Urothelium cell line (cell line): ENCODE results near the gene GRIA1.

ENCODE experiments used
- DNase-seq: peaks from one replicate; pipeline ENCODE4 v3.0.0; 2011; ENCODE audit warnings: low spot score, mixed read lengths
- FAIRE-seq: peaks from 2 replicates; lab custom pipeline; 2011; peaks lifted over from hg19 to GRCh38; lab: Jason Lieb, UNC

GRIA1 gene

DNA sequence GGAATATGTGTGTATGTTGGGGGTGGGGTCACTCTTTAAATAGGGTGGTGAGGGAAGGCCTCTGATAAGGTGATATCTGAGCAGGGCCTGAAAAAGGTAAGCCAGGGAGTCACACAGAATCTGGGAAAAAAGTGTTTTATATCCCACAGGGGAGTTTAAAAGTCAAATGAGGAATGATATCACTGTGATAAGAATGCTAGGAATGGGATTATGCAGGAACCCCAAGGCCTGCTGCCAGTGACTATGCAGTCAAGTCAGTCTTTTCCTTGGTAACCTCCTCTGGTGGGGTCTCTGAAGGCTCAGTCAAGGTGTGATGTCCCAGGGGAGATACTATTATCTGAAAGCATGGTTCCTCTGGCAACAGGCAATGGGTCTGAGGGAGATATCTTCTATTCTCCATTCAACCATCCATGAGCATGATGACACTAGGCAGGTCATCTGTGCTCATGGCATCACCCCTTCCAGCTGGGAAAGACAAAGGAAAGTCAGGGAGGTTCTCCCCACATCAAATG lies 53.5 kb downstream of the GRIA1 start:
- no peak for DNase-seq
- FAIRE-seq: no peak

DNA sequence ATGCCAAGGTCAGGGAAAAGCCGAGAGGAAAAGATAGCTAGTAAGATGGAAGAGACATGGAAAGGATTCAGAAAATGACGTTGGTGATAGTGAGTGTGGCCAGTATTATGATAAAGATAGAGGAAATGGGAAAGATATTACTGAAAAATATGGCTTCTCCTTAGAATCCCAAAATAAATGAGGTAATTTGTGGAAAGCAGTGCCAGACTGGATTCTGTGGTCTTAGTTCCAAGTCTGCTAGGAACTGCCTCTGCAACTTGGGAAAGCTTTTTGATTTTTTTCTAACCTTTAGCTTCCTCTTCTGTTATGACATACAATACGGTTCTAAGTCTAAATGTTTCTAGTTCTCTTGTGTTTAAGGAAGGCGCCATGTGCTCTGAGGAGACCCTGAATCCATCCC lies 54.2 kb downstream of the GRIA1 start:
- no peak for DNase-seq

DNA sequence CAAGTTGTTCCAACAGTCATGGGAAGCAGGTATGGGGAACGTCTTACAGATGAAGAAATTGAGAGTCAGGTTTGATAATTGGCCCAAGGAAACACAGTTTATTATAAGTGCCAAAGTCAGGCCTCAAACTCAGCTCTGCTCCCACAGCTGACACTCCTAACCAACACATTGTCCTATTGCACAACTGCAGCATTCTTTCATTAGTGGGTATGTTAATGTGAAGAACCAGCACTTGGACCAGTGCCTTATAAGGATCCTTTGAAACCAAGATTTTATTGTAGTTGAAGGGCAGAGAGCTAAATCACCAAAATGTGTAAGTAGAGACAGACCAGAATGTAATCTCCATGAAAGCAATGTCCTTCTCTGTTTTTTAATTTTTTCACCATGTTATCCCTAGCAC lies 56.1 kb downstream of the GRIA1 start:
- no peak for DNase-seq
- no peak for FAIRE-seq

More for the DNA sequence above, 54.2 kb downstream of the GRIA1 start:
- no peak for FAIRE-seq

DNA sequence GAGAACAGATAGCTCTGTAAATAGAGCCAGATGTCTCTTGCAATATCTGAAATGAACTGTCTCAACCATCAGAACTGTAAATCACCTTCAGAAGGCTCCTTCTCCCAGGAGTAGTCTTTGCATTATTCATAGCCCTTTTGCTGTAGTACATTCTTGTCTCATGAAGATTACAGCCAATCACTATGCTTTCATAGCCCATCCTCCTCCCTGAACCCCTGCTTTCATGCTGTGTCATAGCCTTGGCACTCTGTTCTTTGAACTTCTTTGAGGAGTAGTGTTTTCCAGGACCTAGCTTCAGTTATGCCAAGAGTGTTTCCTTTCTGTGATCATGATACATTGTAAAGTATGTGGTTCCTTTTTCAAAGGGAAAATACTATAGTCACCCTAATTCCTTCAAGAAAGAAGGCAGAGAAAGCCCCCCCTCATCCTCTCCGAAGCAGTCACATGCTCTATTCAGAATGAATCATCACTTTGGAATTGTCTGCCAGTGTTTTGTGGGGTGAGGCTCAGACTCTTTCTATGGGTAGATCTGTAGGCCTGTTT lies 61.1 kb downstream of the GRIA1 start:
- FAIRE-seq: peak; percentile 9
- peak; percentile 84 for DNase-seq

DNA sequence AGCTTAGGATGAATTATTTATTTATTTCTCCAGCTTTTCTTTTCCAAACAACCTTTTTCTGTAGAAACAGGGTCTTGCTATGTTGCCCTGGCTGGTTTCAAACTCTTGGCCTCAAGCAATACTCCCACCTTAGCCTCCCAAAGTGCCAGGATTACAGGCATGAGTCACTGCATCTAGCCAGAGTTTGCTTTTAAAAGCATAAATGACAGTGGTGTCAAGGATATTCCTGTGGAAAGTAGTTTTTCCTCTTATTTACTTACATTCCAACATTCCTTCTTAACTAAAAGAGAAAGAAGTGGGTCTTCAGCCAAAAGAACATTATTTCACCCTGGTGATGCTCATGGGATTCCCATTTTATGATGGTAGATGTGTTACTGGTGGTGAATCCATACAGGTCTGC lies 62.4 kb downstream of the GRIA1 start:
- no peak for FAIRE-seq
- DNase-seq: no peak

DNA sequence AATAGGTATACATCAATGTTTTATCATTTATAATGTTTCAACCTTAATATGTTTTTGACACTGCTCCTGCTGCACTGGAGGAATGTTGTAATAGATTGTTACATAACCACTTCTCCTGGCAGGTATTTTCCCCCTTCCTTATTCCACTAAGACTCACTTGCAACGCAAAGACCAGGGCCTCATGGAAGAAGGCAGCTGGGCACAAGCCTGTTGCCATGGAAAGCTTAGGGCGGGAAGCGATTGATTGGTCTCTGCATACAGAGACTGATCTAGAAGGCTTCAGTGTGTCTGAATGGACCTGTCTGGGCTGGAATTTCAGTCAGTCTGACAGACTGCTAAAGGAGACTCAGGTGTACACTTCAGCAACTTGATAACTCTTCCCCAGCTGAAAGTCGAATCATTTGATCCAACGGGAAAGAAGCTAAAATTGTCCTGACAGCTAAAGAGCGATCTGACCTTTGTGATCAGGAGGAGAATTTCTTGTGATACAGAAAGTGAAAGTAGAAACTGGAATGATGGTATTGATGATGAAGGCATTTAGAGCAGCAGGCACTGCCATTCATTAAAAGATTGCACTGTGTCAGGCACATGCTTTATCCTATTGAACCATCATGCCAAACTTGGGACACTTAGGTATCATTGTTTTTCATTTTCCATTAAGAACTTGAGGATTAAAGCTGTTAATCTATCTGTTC lies 65.1 kb downstream of the GRIA1 start:
- DNase-seq (no peak), FAIRE-seq (no peak)

DNA sequence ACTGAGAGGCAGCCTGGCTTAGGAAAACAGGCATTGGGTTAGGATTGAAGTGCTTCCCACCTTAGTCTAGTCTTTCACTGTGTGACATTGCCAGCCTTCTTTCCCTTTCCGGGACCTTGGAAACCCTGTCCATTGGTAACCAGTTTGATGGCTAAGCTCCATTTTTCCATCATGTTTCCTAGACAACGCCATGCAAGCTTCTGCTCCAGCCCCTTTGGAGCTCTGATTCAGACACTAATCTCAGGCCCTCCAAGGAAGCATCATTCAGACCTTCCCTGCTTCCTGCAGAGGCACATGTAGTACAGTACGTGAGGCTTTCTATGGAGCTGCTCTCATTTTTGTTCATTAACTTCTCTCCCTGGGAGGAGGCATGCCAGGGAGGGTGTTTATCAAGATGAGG lies 68.5 kb downstream of the GRIA1 start:
- DNase-seq (no peak), FAIRE-seq (no peak)

DNA sequence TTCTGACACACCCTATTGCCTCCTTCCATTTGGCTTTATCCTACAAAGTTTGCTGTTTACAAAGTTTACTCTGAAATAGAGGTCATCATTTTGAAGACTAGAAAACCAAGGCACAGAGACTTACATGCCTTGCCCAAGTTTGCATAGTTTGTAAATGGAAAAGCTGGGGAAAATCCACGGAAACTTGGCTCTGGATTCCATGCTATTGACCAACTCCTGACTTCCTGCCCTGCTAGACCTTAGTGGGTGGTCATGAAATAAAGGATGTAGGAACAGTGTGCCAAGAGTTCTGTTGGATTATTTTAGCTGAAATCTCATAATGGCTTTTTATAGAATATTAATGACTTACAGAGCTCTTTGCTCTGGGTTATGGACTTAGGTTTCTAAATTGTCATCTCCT lies 69.5 kb downstream of the GRIA1 start:
- FAIRE-seq (no peak), DNase-seq (no peak)

DNA sequence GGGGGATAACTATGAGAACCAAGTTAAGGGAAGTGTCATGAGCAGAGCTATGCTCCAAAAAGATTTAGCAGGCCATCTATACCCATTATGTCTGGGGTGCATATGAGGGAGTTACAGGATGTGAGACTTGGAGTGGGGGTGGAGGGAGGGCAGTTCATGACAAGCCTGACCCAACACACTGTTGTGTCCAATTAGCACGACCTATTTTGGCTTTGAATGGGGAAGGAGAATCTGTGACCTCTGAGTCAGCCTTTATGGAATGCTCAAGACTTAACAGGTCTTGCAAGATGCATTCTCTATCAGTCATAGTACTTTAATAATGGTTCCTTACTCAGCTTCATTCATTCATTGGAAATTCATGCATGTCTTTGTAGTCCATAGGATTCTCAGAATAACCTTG lies 71.7 kb downstream of the GRIA1 start:
- peak; percentile 30 for FAIRE-seq
- peak; percentile 26 for DNase-seq

DNA sequence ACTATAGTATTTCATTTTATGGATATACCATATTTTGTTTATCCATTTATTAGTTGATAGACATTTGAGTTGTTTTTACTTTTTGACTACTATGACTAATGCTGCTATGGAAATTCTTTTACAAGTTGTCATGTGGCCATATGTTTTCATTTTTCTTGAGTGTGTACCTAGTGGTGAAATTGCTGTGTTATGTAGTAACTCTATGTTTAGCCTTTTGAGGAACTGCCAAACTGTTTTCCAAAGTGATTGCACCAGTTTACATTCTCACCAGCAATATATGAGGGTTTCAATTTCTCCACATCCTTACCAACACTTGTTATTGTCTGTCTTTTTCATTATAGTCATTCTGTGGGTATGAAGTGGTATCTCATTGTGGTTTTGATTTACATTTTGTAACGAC lies 75.4 kb downstream of the GRIA1 start:
- FAIRE-seq: no peak
- DNase-seq: no peak

DNA sequence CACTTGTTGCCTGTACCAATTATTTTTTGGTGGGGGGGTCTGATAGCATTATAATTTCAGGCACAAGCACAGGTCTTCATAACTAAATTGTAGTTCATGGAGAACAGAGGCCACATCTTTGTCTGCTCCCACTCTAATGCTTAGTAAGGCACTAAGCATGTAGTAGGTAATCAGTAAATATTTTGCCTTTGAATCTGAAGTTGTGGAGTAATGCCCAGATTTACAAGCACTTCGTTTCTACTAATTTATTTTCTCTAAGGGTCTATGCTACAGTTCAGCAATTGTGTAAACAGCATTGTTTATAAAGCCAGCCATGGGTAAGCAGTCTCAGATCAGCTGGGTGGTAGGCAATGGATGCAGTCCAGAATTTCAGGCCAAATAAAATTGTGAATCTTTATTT lies 78.6 kb downstream of the GRIA1 start:
- DNase-seq: no peak
- no peak for FAIRE-seq

DNA sequence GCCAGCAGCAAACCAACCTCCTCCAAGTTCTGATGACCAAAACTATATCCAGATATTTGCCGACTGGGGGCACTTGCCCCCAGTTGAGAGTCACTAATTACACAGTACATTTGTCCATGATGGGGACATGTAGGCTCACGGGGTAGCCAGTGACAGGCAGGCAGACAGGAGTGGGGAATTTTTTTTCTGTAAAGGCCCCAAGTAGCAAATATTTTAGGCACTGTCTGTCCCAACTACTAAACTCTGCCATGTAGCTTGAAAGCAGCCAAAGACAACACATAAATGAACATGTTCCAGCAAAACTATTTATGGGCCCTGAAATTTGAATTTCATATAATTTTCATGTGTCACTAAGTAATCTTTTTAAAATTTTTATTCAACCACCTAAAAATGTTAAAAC lies 80.7 kb downstream of the GRIA1 start:
- no peak for FAIRE-seq
- DNase-seq: no peak

DNA sequence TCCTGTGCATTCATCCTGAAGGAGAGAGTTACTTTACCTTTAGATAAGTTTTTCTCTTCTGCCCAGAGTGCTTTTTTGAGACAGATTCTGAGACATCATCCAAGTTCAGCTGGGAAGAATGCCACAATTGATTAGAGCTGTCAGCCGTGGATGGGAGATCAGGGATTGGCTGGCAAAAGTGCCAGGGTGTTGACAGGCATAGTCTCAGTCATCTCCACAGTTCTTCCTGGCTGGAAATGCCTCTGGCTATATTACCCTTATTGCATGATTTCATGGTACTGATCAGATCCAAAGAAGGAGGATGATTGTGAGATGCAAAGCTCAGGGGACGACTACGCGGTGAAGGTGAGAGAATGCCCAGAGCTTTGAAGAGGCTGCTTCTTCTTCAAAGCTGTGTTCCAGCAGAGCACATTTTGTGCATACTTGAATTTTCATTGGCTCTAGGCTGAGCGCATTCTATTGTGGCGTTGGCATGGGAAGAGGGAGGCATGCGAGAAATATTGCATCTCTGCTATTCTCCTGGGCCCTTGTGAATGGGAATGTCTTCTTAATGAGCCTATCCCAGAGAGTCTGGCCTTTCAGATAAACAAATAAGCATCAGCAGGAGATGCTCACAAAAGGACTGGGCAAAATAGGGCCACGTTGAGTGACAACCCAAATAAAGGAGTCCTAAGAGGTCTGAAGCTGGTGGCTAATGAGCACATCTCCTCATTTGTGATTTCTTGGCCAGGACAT lies 82.1 kb downstream of the GRIA1 start:
- DNase-seq (no peak), FAIRE-seq (no peak)

DNA sequence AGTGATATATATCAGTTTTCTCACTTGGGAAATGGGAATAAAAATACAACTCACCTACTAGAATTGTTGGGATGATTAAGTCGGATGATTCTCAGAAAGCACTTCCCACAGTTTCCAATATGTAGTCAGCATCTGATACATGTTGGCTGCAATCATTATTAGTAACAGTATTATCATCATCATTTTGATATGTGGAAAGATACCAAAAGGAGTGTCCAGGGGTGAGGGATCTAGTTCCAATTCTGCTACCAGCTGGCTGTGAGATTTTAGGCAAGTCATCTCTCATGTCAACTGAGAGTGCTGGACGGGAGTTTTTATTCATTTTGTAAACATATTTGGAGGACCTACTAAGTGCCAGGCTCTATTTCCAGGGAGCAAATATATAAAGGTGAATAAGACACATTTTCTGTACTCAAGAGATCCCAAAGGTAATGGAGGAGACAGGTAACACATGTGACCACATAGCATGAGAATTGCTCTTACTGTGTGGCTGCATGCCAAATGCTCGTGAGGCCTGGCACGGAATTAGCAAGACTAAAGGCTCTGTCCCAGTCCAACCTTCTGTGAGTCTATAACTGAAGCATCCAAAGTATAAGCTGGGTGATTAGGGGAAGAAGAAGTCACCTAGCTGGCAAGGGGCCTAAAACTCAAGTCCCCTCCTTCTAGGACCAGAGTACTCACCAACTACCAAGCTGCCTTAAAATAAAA lies 83.0 kb downstream of the GRIA1 start:
- no peak for FAIRE-seq
- no peak for DNase-seq

DNA sequence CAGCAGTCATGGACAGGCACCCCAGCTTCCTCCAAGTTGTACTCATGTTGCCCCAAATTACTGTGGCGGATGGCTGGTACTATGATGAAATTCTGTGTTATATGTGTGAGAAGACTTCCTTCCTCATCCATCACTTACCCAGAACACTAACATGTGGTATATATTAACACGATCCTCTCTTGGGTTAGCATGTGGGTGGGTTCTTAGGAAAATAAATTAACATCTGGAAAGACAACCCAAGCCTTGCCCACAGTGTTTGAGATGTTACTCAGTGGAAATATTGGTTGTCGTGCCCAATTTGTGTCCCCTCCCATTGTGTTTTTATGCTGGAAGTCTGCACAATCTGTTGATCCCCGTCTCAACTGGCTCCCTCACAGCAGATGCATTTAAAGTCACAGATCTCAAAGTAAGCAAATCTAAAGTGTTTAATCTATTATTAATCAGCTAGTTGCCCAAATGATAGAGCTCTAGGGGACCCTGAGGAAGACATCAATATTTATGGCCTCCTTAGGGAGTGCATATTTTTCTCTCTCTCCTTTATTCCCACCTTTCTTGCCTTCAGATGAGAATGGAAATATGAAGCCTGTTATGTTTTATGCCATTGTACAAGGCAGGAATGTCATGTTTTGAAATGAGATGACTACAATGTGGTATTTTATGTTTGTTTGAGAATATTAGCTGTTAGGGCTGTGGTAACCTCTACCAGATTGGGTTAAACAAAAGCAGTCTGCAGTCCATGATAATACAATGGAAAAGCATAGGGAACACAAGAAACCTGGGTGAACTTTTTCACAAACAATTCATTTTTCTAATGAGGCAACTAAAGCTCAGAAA lies 93.9 kb downstream of the GRIA1 start:
- FAIRE-seq: no peak
- no peak for DNase-seq

DNA sequence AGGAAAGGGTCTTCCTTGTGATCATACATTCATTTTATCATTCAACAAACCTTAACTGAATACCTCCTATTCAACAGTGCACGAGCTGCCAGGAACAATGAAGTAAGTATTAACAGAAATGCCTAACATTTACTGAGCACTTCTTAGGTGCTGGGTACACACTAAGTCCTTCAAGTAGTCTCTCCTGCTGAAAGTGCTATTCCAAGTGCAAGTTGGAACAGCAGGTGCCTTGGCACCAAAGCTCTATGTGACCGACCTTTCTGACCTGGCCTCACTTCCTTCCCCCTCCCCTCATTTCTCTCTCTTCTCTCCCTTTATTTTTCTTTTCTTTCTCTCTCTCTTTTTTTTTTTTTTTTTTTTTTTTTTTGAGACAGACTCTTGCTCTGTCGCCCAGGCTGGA lies 94.5 kb downstream of the GRIA1 start:
- no peak for DNase-seq
- no peak for FAIRE-seq

DNA sequence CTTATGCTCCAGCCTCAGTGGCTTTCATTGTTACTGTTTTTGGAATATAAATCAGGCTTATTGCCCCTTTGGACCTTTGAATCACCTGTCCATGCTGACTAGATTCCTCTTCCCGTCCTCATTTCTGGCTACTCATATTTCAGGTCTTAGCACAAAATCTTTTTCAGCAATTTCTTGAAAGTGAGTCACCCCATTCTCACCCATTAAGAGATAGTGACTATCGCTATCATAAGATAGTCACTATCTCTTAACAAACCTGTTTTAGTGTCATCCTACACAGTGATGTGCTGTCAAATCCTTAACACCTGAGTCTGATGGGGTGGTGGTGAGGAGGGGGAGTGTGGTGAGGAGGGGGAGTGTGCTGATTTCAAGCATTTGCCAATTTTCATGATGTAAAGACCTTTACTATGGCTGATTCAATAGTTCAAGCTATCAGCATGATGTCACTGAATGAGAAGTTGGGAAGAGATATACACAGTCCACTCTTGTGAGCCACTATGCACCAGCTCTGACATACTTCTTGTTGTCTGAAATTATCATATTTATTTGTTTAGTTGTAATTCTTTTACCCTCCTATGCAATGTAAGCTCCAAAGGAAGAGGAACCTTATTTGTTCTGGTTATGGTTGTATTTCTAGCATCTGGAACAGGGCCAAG lies 95.3 kb downstream of the GRIA1 start:
- DNase-seq: no peak
- FAIRE-seq: no peak

DNA sequence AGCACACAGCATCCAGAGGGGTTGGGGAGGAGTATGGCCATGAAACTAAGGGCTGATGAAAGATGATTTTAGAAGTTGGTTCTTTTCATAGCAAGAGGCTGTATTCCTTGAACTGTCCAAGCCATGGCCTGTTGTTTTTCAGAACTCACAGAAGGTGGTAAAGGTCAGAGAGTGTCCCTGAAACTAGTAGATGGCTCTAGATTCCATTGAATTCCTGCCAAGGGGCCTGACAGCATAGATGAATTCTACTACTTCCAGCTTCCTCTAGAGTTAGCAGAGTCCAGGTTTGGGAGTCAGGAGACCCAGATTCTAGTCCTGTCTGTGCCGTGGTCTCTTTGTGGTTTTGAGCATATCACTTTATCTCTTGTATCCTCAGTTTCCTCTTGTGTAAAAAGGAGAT lies 101.6 kb downstream of the GRIA1 start:
- no peak for DNase-seq
- no peak for FAIRE-seq

DNA sequence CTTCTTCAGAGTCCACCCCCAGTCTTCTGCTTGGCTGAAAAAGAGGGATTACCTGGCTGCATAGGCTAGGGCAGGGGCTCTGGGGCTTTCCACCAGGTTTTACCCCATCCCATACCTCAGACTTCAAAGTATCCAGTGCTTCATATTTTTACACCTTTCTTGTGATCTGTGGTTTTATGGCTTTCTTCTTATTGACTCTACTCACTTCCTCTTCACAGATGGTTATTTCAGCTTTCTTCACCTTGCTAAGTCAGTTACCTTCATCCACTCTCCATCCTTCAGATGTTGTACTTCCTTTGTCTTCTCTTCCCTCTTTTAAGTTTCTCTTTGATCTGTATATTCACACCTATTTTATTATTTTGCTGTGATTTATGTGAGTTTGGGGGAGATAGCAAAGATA lies 104.3 kb downstream of the GRIA1 start:
- FAIRE-seq (no peak), DNase-seq (no peak)

DNA sequence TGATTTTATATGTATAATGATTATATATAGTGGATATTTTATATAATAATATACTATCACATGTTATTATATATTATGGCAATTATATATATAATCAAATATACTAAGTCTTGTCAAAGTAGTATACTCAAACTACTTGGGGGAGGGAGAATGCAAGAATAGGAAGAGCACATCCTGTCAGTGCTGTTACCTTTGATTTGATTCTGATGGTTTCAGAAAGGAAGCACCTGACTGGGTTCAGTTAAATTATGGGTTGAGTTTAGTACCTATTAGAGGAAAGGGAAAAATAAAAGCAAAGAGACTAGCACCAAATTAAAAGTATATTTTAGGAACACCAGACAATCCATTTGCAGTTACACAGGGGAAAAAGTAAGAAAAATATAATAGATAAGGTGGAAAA lies 107.6 kb downstream of the GRIA1 start:
- DNase-seq (no peak), FAIRE-seq (no peak)
